HG03432 (cell line): ENCODE measurements around the gene CEP85L.

Source experiments
- ATAC-seq: cut with Tn5 transposase; IDR thresholded peaks from one replicate; pipeline ENCODE4 v1.9.1; 2021; ENCODE audit warnings: mild to moderate bottlenecking, moderate library complexity; ENCODE audit not compliant: unreplicated experiment

Gene CEP85L

DNA sequence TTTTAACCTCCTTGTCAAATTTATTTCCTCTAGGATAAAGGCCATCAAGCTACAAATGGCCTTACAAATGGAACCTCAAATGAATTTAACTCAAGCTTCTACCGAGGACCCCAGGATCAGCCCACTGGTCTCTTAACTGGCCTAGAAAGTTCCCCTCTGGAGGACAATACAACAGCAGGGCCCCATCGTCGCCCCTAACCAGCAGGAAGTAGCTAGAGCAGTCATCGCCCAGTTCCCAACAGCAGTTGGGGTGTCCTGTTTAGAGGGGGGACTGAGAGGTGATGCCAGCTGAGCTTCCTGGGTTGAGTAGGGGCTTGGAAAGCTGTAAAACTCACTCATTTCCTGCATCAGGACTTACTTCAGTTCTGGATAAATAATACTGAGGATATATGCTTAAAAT is 25.6 kb downstream of the CEP85L start:
- ATAC-seq: no peak

DNA sequence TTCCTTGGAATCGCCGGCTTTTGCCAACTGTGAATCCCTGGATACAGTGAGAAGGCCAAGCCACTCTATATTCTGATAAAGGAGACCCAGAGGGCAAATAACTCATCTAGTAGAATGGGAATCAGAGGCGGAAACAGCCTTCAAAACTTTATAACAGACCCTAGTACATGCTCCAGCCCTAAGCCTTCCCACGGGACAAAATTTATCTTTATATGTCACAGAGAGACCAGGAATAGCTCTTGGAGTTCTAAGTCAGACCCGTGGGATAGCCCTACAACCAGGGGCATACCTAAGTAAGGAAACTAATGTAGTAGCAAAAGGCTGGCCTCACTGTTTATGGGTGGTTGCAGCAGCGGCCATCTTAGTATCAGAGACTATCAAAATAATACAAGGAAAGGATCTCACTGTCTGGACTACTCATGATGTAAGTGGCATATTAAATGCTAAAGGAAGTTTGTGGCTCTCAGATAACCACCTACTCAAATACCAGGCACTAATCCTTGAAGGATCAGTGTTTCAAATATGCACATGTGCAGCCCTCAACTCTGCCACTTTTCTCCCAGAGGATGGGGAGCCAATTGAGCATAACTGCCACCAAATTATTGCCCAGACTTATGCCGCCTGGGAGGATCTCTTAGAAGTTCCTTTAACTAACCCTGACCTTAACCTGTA is 29.5 kb downstream of the CEP85L start:
- ATAC-seq: no peak

DNA sequence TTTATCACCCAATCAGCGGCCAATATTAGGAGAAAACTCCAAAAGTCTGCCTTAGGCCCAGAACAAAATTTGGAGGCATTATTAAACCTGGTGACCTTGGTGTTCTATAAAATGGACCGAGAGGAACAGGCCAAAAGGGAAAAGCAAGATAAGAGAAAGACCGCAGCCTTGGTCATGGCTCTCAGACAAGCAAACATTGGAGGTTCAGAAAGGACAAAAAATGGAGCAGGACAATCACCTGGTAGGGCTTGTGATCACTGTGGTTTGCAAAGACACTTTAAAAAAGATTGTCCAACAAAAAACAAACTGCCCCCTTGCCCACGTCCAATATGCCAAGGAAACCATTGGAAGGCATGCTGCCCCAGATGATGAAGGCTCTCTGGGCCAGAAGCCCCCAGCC is 31.2 kb downstream of the CEP85L start:
- no peak for ATAC-seq

DNA sequence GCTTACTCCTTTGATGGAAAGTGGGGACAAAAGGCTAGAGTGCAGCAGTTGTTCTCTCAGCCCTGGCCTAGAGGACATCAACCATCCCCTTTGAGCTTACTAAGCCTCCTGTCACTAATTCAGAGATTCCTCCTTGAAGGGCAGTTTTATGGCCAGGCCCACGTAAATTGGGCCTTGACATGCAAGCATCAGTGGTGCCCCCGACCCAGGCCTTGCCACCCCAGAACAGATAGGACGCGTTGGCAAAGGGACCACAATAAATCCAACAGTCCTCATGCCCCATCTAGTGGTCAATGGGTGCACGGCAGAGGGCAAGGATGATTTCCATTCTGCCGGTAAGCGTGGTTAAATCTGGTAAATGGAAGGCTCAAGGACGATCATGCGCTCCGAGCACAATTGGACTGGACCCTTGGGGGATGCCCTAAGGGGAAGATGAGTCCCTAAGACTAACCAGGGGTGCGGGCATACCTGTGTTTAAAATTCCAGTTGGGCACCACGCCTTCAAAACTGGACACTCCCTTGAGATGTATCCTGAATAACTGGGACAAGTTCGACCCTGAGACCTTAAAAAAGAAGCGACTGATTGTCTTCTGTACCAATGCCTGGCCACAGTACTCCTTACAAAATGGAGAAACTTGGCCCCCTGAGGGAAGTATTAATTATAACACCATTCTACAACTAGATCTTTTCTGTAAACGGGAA is 32.6 kb downstream of the CEP85L start:
- ATAC-seq: peak; percentile 93

GRCh38 chr6:118617417-118617816 is 34.0 kb downstream of the CEP85L start:
- ATAC-seq: no peak

DNA sequence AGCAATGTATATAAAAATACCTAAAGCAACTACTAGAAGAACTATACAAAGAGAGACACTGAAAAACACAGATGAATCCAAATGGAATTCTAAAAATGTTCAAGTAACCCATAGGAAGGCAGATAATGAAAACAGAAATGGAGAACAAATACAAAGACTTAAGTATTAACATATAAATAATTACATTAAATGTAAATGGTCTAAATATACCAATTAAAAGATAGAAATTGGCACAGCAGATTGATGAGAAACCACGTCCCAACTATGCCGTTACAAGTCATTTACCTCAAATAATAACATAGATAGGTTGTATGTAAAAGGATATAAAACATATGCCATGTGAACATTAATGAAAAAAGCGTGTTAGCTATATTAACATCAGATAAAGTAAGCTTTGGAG is 40.1 kb downstream of the CEP85L start:
- no peak for ATAC-seq

DNA sequence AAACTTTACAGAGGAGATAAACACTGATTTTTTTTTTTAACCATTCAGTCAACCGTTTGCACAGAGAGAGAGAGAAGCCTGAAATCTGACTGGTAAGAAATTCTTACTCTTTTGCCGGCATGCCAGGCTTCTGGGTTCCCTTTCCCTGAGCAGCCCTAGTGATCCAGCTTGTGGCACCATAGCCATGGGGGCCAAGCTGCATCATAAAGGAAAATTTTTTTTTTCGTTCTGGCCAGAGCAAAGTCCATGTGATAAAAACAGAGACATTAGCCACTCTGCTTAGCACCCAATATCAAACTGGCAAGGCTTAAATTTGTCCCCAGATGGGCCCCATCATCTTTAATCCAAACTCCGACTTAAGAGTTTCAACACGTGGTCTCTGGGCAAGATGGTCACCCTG is 44.5 kb downstream of the CEP85L start:
- no peak for ATAC-seq

GRCh38 chr6:118606268-118606667 is 45.1 kb downstream of the CEP85L start:
- no peak for ATAC-seq

- ATAC-seq: no peak
Observed at GRCh38 chr6:118603372-118603771, 48.0 kb downstream of the CEP85L start.

DNA sequence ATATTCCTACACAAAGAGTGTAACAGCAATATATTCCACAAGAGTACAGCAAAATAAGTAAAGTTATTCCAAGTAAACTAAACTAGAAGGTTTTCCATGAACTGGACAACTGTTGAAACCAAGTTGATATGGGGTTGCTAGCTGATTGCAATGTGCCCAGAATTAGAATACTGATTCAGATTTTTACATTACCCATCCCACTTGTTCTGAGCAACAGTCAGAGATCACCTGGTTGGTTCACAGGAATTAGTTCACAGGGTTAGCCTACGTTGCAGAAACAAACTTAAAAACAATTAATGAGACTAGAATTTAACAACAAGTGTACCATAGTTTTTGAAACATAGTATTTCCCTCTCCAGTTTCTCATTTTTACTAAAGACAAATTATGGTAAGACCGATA is 49.1 kb downstream of the CEP85L start:
- no peak for ATAC-seq

GRCh38 chr6:118598324-118598723 is 53.1 kb downstream of the CEP85L start:
- ATAC-seq: no peak

DNA sequence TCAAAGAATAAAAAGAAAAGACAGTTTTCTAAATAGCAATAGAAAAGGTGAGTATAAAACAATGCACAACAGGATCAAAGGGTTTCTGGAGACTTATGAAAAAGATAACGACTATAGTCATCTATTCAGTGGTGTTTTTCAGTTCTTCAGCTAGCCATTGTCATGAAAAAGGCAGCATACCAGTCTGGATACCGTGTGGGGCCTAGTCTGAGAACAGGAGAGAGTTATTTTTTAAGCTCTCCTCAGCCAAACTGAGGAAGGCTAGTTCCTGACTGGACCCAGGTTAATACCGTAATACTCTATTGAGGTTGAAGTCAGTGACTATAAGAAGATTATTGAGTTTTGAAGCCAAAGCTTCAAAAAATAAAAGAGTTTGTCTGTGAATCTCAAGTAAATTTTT is 53.8 kb downstream of the CEP85L start:
- no peak for ATAC-seq

DNA sequence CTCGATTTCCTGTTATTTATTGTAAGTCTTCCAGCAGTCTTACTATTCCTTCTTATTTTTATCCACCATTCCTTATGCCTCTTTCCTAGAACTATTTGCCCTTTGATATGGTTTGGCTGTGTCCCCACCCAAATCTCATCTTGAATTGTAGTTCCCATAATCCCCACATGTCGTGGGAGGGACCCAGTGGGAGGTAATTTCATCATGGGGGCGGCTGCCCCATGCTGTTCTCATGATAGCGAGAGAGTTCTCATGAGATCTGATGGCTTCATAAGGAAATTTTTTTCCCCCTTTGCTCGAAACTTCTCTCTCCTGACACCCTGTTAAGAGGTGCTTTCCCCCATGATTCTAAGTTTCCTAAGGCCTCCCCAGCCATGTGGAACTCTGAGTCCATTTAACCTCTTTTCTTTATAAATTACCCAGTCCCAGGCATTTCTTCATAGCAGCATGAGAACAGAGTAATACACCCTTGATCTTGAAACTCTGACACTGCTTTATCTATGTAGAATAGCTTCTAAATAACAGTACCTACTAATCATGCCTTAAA is 54.5 kb downstream of the CEP85L start:
- ATAC-seq: no peak

DNA sequence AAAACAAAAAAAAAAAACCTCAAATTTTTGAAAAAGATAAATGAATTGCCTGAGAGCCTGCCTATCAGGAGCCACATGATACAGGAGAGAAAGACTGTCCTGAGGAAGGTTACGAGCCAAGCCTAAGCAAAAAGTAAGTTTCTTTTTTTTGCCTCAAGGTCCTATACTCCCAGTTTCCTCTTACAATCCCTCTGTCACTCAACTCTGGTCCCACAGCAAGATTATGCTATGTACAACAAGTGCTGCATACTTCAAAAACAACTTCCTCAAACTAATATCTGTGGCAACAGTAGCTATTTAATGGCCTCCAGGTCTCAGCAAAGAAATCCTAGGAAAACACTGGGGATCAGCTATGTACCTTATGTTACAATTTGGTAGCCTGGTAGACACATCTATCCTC is 56.5 kb downstream of the CEP85L start:
- ATAC-seq: no peak

- ATAC-seq: no peak
Observed at GRCh38 chr6:118591897-118592296, 59.5 kb downstream of the CEP85L start.

GRCh38 chr6:118589649-118590365 is 61.6 kb downstream of the CEP85L start:
- ATAC-seq: no peak

GRCh38 chr6:118589186-118589585 is 62.2 kb downstream of the CEP85L start:
- ATAC-seq: no peak

GRCh38 chr6:118588626-118589025 is 62.8 kb downstream of the CEP85L start:
- ATAC-seq: no peak

GRCh38 chr6:118586746-118587485 is 64.5 kb downstream of the CEP85L start:
- ATAC-seq: no peak

DNA sequence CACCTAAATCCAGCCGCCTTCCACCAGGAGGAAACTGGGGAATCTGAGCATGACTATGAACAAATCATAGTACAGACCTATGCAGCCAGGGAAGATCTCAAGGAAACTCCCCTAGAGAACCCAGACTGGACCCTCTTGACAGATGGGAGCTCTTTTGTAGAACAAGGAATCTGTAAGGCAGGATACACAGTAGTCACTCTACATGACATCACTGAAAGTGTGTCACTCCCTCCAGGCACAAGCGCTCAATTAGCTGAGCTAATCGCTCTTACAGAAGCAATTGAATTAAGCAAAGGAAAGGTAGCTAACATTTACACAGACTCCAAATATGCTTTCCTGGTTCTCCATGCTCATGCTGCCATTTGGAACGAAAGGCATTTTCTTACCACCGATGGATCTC is 66.5 kb downstream of the CEP85L start:
- no peak for ATAC-seq

- no peak for ATAC-seq
Observed at GRCh38 chr6:118581489-118581959, 69.9 kb downstream of the CEP85L start.
